Endothelial cell of umbilical vein (primary cell): ENCODE data around the gene ZFR. TPM values are rescaled to one million over a fixed set of nuclear protein-coding genes. Genes with fewer than 3 reads are reported as not detected.

ENCODE experiments used
- BruUV-seq: library from RNA; stranded (reverse); fragments of 400-500 nt; replicated peaks from 2 replicates; lab custom pipeline; 2021; lab: Mats Ljungman, UMichigan
- CTCF ChIA-PET: fragments of 300-600, 350-600 bp; sonication (Branson Sonifier 250); formaldehyde crosslinking; loops from one replicate; lab custom pipeline; 2021; ENCODE audit warnings: antibody characterized with exemption, inconsistent platforms; lab: Charles Lee
- POLR2A ChIA-PET: fragments of 300-600, 350-600 bp; sonication (Branson Sonifier 250); formaldehyde crosslinking; loops from one replicate; lab custom pipeline; 2021; ENCODE audit warnings: antibody characterized with exemption, inconsistent platforms; lab: Charles Lee
- DNase-seq: peaks from one replicate; pipeline ENCODE4 v3.0.0-alpha.2; 2011; ENCODE audit warnings: low read depth, low spot score
- FAIRE-seq: peaks from 2 replicates; lab custom pipeline; 2011; peaks lifted over from hg19 to GRCh38; lab: Jason Lieb, UNC
- H2AFZ ChIP-seq: 2 replicates; pipeline ENCODE4 v1.6.0; 2012; ENCODE audit warnings: low read depth, low read length, control low read depth, inconsistent platforms
- H3K27ac ChIP-seq: 2 replicates; pipeline ENCODE4 v1.5.1; 2011; ENCODE audit warnings: low read depth, mild to moderate bottlenecking, control low read depth, low read length, moderate library complexity; ENCODE audit not compliant: insufficient read depth
- H3K27me3 ChIP-seq, 2 experiments: 2 replicates each; pipeline versions ENCODE4 v1.6.0 to v1.6.1; 2011; ENCODE audit warnings: low read length in 2 of 2, mixed read lengths in 1 of 2; ENCODE audit not compliant: control insufficient read depth in 2 of 2, insufficient read depth in 2 of 2
- H3K36me3 ChIP-seq, 2 experiments: 2 replicates in 1 of 2; 3 replicates in 1 of 2; pipeline ENCODE4 v1.5.1; 2011; ENCODE audit warnings: low read length in 2 of 2, mild to moderate bottlenecking in 1 of 2, moderate library complexity in 1 of 2; ENCODE audit not compliant: control insufficient read depth in 2 of 2, insufficient read depth in 2 of 2; ENCODE audit errors: extremely low read depth in 1 of 2
- H3K4me1 ChIP-seq: 3 replicates; pipeline ENCODE4 v1.5.1; 2011; ENCODE audit warnings: mild to moderate bottlenecking, low read length; ENCODE audit not compliant: control insufficient read depth, insufficient read depth; ENCODE audit errors: extremely low read depth
- H3K4me2 ChIP-seq: 2 replicates; pipeline ENCODE4 v1.6.1; 2011; ENCODE audit warnings: low read length, control low read depth, mixed read lengths; ENCODE audit not compliant: insufficient read depth
- H3K4me3 ChIP-seq, 3 experiments: fragments of 200-600 bp in 1 of 3; sonication (generic), shearing (Covaris generic) in 1 of 3; replicated peaks in 1 of 3; 2 replicates each; pipeline ENCODE4 v1.5.1; 2011 to 2016; ENCODE audit warnings: control low read depth in 3 of 3, low read length in 3 of 3, mild to moderate bottlenecking in 2 of 3, inconsistent platforms in 1 of 3, low read depth in 1 of 3, moderate library complexity in 1 of 3; ENCODE audit not compliant: insufficient read depth in 1 of 3
- H3K79me2 ChIP-seq: 2 replicates; pipeline ENCODE4 v1.6.0; 2012; ENCODE audit warnings: low read length, inconsistent platforms; ENCODE audit not compliant: control insufficient read depth, insufficient read depth
- H3K9ac ChIP-seq: replicated peaks from 2 replicates; pipeline ENCODE3; 2011; ENCODE audit warnings: low read length, control low read depth; ENCODE audit not compliant: insufficient read depth; ENCODE audit errors: extremely low read depth
- H3K9me1 ChIP-seq: replicated peaks from 3 replicates; pipeline ENCODE4 v1.6.0; 2011; ENCODE audit warnings: mild to moderate bottlenecking, low read length; ENCODE audit not compliant: control insufficient read depth, insufficient read depth; ENCODE audit errors: extremely low read depth
- H3K9me3 ChIP-seq: replicated peaks from 2 replicates; pipeline ENCODE4 v1.5.1; 2012; ENCODE audit warnings: low read length, inconsistent platforms; ENCODE audit not compliant: control insufficient read depth, insufficient read depth
- H4K20me1 ChIP-seq: replicated peaks from 2 replicates; pipeline ENCODE3; 2011; ENCODE audit warnings: mild to moderate bottlenecking, low read length; ENCODE audit not compliant: control insufficient read depth, insufficient read depth; ENCODE audit errors: extremely low read depth
- EZH2 ChIP-seq: IDR thresholded peaks from 2 replicates; pipeline ENCODE4 v1.6.1; 2012; ENCODE audit warnings: borderline replicate concordance, low read depth, mild to moderate bottlenecking, moderate library complexity, low read length, inconsistent platforms; ENCODE audit not compliant: severe bottlenecking
- FOS ChIP-seq: IDR thresholded peaks from 2 replicates; pipeline ENCODE4 v1.6.1; 2011; ENCODE audit warnings: mild to moderate bottlenecking, low read length, moderate library complexity, borderline replicate concordance; ENCODE audit not compliant: insufficient read depth
- GATA2 ChIP-seq: IDR thresholded peaks from 2 replicates; pipeline ENCODE4 v1.7.0; 2011; ENCODE audit warnings: low read depth, mild to moderate bottlenecking, moderate library complexity, mixed read lengths, low read length; ENCODE audit not compliant: insufficient read length, insufficient read depth
- JUN ChIP-seq: IDR thresholded peaks from 2 replicates; pipeline ENCODE4 v1.6.1; 2011; ENCODE audit warnings: borderline replicate concordance, low read depth; ENCODE audit not compliant: insufficient read length, insufficient read depth
- MYC ChIP-seq: IDR thresholded peaks from one replicate; pipeline ENCODE4 v1.6.1; 2011; ENCODE audit warnings: mild to moderate bottlenecking, low read depth, low read length
- POLR2A ChIP-seq: IDR thresholded peaks from 2 replicates; pipeline ENCODE4 v1.6.1; 2012; ENCODE audit warnings: low read depth, mild to moderate bottlenecking, control low read depth, low read length
- POLR2AphosphoS5 ChIP-seq: IDR thresholded peaks from 2 replicates; pipeline ENCODE4 v1.6.1; 2012; ENCODE audit warnings: low read depth, mild to moderate bottlenecking, control low read depth, low read length, moderate library complexity; ENCODE audit not compliant: insufficient read depth
- dilution Hi-C: fragments of 300-500 bp; cut with MboI; formaldehyde crosslinking; loops from one replicate; pipeline ENCODE4 v1.15.0; 2019; ENCODE audit warnings: low sequenced_read_pairs; ENCODE audit not compliant: extremely low pct_ligation_motif_present
- intact Hi-C: fragments of 100-400 bp; cut with micrococcal nuclease; formaldehyde crosslinking; loops from one replicate; pipeline ENCODE4 v1.10.0; 2022
- polyA plus RNA-seq, 4 experiments: library from polyadenylated mRNA; depleted of rRNA in 3 of 4; stranded (reverse) in 3 of 4; unstranded in 1 of 4; fragments of >200 nt; gene quantifications; 2 replicates each; pipeline versions ENCODE4 v1.2.1 to v1.2.3, GENCODE V29; 2011 to 2012; ENCODE audit warnings: missing spikeins in 1 of 4
- total RNA-seq: library from RNA; stranded (reverse); gene quantifications from 2 replicates; pipeline ENCODE4 v1.2.3, GENCODE V29; 2021
- TF ChIP-seq, protein P1 (sequence below): IDR thresholded peaks from 2 replicates; pipeline ENCODE4 v1.6.1; 2011; ENCODE audit not compliant: insufficient read depth, insufficient read length
- TF ChIP-seq, protein P2 (sequence below), 2 donors: IDR thresholded peaks; 1 replicate in 1 of 2; 2 replicates in 1 of 2; pipeline ENCODE4 v1.5.1; 2011; ENCODE audit warnings: low read length in 2 of 2, mild to moderate bottlenecking in 2 of 2, moderate library complexity in 2 of 2, control low read depth in 1 of 2, inconsistent platforms in 1 of 2, low read depth in 1 of 2; ENCODE audit not compliant: insufficient read depth in 1 of 2; ENCODE audit errors: extremely low read depth in 1 of 2

ZFR gene
- total and polyA plus RNA-seq, 2 donors (not counting 3 experiments of a cell fraction or from before 2014, with no cell fraction given), result 60.1 to 79.4 TPM

DNA sequence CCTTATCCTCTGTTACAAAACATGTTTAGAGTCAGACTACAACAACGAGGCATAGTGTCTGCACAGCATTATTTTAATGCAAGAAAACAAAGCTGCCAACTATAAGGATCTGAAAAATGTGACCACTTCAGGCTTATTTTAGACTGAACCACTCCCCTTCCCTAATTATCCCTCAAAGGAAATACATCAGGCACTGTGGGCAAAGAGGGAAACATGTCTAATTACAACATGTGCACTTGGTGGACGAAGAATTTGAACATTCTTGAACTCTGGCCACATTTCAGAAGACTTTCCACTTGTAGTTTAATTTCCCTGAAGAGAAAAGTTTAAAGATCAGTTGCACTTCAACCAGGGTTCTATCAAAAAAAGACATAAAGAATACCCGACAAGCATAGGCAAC is 135.6 kb downstream of the ZFR start:
- Histone ChIP-seq H3K36me3 (no peaks in the 10 kb centered on the region), H3K9me1 (no peaks in the 10 kb centered on the region), H3K27me3 (no peaks in the 10 kb centered on the region), H4K20me1 (peaks cover 7% of the 10 kb centered on the region), H3K4me1 (peaks cover 7% of the 10 kb centered on the region), H2AFZ (no peak overlapping the region), H3K9me3 (no peaks in the 10 kb centered on the region), H3K4me2 (no peak overlapping the region), H3K4me3 (no peak overlapping the region), H3K9ac (no peak overlapping the region), H3K27ac (no peak overlapping the region), H3K79me2 (peaks cover 72% of the 10 kb centered on the region)
- dilution Hi-C loops (no loop called here), intact Hi-C loops (no loop called here)
- FAIRE-seq (no peak), DNase-seq (no peak)
- ChIA-PET POLR2A (no interaction called here), CTCF (no interaction called here)
- no TSS peak for BruUV-seq
- no peak for TF ChIP-seq EZH2
- TF ChIP-seq, protein P1, sequence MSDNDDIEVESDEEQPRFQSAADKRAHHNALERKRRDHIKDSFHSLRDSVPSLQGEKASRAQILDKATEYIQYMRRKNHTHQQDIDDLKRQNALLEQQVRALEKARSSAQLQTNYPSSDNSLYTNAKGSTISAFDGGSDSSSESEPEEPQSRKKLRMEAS, result no peak
- TF ChIP-seq POLR2AphosphoS5, result no peak
- TF ChIP-seq FOS, result no peak
- no peak for TF ChIP-seq JUN
- TF ChIP-seq MYC, result no peak
- TF ChIP-seq, protein P2, sequence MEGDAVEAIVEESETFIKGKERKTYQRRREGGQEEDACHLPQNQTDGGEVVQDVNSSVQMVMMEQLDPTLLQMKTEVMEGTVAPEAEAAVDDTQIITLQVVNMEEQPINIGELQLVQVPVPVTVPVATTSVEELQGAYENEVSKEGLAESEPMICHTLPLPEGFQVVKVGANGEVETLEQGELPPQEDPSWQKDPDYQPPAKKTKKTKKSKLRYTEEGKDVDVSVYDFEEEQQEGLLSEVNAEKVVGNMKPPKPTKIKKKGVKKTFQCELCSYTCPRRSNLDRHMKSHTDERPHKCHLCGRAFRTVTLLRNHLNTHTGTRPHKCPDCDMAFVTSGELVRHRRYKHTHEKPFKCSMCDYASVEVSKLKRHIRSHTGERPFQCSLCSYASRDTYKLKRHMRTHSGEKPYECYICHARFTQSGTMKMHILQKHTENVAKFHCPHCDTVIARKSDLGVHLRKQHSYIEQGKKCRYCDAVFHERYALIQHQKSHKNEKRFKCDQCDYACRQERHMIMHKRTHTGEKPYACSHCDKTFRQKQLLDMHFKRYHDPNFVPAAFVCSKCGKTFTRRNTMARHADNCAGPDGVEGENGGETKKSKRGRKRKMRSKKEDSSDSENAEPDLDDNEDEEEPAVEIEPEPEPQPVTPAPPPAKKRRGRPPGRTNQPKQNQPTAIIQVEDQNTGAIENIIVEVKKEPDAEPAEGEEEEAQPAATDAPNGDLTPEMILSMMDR (IDR thresholded peaks at IDR 0.05; ENCODE audit: extremely low read depth in 1 of 2, insufficient read depth in 1 of 2, low read depth in 1 of 2, low read length in 2 of 2), result no peak
- TF ChIP-seq POLR2A, result no peak
- TF ChIP-seq GATA2, result no peak
